NCI-H69 (cell line): Measurements from ENCODE around the gene MUS81.

Experiments
- DNase-seq: peaks from one replicate; lab custom pipeline; 2025; lab: John Stamatoyannopoulos, UW

Gene MUS81

DNA sequence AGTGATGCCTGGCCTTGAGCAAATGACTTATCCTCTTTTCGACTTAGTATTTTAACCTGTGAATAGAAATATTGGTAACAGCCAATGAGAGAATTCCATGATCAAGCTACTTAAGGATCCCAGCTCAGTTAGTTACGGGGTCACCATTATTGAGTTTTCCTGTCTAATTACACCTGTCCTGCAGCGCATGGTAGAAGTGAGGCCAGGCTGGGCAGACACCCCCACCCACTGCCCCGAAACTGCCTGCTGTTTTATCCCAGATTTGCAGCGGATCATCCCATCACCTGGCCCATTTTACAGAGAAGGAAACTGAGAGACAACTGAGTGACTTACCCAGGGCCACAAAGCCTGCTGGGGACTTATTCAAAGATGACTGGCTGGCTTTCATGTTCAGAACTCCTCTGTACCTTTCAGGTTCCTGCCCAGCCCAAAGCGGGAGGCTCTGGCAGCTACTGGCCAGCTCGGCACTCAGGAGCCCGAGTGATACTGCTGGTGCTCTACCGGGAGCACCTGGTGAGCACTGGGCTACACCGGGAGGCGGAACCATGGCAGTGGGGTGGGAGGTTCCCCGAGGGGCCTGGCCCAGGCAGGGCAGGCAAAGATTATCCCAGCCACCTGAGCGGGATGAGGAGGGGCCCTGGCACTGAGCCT is 1.4 kb downstream of the MUS81 start:
- no peak for DNase-seq

DNA sequence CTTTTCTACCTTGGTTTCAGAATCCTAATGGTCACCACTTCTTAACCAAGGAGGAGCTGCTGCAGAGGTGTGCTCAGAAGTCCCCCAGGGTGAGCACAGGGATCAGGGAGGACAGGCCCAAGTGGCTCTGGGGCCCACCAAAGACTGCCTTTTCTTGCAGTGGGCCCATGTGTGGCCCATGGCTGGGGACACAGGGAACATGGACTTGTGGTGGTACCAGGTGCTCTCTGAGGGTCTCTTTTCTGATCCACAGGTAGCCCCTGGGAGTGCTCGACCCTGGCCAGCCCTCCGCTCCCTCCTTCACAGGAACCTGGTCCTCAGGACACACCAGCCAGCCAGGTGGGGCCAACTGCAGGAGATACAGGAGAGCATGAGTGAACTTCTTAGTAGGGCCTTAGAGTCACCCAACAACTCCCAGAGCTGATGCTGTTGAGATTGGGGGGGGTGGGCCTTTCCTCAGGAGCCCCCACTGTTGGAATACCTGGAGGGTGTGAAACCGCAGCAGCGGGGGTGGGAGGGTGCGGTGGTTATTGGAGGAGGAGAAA is 2.0 kb downstream of the MUS81 start:
- DNase-seq = no peak

DNA sequence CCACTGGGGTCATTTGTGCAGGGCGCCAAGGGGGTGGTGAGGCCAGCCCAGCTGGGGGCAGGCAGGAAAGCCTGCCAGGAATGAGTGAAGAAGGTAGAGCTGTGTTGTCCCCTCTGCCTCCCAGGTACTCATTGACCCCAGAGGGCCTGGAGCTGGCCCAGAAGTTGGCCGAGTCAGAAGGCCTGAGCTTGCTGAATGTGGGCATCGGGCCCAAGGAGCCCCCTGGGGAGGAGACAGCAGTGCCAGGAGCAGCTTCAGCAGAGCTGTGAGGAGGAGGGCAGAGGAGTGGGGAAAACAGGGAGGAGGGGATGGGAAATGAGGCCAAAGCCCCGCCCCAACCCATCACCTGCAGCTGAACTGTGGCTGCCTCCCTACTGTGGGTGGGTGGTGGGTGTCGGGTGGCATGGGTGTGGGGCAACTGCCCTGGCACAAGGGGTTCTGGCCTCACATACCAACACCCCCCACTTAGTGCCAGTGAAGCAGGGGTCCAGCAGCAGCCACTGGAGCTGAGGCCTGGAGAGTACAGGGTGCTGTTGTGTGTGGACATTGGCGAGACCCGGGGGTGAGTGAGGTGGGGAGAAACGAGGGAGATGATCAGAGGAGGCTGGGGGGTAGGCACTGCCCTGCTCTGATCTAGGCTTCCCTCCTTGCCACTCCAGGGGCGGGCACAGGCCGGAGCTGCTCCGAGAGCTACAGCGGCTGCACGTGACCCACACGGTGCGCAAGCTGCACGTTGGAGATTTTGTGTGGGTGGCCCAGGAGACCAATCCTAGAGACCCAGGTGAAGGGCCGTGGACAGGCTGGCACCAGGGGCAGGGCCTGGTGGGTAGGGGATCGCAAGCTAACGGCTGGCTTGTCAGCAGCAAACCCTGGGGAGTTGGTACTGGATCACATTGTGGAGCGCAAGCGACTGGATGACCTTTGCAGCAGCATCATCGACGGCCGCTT is 3.0 kb downstream of the MUS81 start:
- no peak for DNase-seq

DNA sequence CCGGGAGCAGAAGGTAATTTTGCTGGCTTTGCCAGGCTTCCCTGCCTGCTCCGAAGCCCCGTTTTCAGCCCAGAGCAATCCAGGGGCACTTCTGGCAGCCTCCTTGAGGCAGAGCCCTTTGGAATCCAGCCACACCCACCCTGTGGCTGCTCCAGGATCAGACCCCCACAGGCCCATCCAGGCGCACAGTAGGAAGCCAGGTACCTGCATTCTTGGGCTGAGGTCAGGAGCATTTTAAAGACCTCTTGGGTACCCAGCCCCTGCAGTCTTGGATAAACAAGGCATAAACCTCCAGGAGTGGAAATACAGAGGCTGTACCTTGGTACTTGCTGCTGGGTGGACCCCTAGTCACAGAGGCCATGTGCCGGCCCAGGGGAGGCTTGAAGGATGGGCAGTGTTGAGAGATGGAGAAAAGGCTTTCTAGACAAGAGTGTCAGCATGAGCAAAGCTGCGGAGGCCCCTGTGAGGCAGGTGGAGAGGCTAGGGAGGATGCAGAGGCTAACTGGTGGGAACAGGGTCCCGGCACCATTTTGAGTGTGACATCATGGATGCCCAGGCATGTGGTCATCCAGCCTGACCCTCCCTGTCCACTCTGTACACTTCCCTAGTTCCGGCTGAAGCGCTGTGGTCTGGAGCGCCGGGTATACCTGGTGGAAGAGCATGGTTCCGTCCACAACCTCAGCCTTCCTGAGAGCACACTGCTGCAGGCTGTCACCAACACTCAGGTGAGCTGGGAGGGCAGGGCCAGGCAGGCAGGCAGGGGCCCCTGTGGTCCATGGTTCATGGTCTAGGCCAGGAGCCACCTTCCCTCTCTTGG is 3.9 kb downstream of the MUS81 start:
- no peak for DNase-seq

DNA sequence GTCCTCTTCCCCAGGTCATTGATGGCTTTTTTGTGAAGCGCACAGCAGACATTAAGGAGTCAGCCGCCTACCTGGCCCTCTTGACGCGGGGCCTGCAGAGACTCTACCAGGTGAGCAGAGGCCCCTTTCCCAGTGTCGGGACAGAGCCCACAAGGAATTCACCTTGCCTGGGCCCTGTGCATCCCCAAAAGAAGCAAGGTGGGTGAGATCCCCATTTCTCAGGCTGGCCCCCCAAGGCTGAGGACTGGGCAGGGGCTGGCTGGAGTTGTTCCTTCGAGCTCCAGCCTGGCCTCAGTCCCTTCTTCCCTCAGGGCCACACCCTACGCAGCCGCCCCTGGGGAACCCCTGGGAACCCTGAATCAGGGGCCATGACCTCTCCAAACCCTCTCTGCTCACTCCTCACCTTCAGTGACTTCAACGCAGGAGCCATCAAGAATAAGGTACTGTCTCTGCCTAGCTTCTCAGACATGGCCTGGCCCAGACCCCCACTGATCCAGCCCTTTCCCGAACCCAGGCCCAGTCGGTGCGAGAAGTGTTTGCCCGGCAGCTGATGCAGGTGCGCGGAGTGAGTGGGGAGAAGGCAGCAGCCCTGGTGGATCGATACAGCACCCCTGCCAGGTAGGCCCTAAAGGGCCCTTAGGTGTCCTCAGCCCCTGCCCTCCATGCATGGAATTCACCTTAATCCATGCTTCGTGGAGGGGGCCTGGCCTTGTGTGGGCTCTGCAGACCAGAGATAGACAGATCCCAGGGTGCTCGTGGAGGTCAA is 4.7 kb downstream of the MUS81 start:
- DNase-seq = no peak

DNA sequence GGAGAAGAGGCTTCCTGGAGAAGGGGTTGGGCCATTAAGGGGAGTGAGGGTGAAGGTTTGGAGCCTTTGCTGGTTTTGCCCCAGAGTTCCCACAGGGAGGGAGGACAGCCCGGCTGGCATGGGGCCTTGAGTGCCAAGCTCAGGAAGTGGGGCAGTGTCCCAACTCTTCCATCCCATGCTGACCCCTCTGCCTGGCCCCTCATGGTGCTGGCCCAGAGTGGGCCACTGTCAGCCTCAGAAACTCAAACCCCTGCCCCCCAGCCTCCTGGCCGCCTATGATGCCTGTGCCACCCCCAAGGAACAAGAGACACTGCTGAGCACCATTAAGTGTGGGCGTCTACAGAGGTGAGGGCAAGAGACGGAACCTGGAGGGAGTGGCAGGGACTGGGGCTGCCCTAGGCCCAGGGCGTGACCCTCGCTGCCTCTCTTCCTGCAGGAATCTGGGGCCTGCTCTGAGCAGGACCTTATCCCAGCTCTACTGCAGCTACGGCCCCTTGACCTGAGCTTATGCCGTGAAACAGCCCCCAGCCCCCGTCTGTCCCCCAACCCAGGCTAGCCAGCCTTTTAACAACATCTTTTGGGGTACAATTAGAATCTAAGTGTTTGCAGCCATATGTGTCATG is 5.4 kb downstream of the MUS81 start:
- no peak for DNase-seq

DNA sequence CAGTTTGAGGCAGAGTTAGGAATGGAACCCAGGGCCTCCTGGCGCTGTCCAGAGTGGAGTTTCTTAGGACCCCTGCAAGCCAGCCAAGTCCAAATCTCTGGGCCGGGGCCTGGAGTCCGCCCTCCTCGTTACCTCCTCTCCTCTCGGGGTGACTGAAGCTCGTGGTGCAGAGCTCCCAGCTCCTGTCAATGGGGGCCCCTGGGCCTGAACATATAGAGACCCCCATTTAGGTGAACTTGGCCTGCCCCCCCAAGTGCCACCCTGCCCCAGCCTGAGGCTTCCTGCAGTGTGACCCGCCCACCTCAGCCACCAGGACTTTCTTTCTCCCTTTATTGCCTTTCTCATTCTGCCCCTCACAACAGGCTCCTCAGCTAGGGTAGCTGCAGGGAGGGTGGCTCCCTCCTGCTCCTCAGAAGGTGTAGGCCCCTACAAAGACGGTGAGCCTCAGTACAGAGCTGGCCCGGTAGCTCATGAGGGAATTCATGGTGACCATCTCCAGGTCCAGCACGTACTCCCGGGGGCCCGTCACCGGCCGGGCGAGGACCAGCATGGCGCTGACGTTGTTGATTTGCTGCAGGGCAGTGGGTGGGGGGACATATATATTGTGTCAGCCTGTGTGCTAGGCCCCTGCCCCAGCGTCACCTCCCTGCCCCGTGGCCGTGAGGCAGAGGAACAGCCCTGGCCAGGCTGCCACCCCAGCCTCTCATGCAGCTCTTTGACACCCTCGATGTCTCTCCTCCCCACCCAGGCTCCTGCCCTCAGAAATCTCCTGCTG is 6.5 kb downstream of the MUS81 start:
- DNase-seq = no peak

DNA sequence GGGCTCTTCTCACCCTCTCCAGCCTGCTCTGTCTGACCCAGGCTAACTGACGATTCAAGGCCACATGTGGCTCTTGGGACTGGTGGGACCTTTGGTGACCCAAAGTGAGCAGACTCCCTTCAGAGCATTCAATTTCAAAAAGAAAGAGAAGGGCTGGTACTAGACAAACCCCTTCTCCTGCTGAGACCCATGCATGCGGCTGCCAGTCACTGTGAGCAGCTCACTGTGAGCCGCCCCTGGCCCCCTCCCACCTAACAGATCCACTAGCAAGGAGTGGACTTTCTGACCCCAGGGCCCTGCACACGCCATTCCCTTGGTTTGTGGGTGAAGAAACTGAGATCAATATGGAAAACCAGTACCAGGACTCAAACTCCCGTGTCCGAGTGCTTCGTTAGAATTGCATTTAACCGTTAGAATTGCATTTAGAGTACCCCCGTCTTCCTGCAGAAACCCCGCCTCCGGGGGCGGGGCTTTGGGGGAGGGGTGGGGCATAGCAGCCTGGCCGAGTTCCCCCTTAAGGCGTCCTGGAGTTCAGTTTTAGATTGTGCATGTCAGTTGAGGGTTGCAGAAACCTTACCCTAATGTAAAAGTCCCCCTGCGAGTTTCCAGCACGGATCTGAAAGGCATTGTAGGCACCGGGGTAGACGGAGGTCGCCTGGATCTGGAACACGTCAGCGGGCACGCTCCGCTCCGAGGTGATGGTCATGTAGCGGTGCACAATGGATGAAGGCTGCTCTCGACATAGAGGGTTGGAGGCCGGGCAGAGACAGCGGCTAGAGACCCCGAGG is 7.2 kb downstream of the MUS81 start:
- DNase-seq = peak; percentile 32

DNA sequence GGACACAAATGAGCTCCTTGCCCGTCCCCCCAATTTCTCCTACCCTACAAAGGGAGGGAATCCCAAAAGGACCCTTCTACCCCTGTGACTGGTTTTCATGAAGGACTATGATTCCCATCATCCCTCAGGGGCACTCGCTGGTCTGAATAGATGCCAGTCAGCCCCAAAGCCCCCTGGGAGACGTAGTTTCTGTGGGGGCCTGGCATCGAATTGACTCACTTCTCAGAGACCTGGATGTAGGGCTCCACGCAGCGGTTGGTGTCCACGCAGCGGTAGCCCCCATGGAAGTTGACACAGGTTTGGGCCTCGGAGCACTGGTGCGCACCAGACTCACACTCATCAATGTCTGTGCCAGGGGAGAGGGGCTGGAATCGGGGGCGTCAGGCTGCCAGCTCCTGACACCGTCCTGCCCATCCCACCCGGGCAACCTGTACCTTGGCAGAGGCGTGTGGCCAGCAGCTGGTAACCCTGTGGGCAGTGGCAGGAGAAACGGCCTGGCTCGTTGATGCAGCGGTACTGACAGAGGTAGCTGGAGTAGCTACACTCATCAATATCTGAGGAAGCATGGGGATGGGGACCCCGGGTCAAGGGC is 7.9 kb downstream of the MUS81 start:
- peak; percentile 72 for DNase-seq

DNA sequence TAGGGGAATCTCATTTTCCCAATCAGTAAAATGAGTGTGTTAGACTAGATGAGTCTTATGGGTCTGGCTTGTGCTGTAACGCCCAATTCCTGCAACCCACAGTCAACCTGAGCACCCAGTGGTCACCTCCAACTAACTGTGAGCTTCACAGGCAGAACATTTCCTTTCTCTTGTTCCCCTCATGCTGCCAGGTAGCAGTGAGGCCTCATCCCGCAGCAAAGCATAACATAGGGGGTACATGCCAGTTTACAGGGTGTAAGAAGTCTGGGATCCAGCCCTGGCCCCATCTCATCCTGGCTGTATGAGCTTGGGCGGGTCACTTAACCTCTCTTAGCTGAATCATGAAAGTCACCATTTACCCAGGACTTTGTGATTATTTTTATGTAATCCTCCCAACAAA is 8.7 kb downstream of the MUS81 start:
- no peak for DNase-seq

DNA sequence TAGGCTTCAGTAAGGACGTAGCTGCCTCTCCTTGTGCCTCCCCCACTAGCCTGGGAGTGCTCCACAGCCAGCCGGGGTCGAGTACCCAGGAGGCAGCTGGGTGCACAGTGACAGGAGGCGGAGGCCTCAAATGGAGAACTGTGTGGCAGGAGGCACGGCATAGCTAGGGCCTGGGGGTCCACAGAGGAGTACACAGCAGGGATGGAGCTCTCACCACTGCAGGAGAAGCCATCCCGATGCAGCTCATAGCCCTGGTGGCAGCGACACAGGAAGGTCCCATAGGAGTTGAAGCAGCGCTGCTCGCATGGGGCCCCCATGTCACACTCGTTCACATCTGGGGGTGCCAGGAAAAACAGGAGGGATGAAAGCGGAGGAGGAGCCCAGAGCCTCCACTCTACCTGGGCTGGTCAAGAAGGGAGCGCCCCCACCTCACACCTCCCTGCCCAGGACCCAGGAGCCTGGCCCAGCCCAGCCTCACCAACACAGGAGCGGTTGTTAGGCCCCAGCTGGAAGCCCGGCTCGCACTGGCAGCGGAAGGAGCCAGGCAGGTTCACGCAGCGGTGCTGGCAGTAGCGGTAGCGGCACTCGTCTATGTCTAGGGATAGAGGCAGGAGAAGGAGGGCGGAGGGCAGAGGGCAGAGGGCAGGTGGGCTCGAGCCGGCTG is 9.5 kb downstream of the MUS81 start:
- DNase-seq = no peak

DNA sequence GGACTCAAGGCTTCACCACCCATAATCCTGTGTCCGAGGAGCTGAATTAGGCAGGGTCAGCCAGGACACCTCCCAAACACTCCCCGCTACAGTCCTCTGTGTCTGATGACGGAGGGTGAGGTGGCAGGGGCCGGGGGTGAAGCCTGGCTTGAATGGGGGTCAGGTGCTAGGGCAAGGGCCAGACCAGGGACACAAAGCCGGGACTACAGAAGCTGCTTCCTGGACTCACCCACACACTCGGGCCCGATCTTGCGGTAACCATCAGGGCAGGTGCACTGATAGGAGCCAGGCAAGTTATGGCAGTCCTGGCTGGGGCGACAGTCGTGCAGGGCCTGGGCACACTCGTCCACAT is 10.1 kb downstream of the MUS81 start:
- no peak for DNase-seq

DNA sequence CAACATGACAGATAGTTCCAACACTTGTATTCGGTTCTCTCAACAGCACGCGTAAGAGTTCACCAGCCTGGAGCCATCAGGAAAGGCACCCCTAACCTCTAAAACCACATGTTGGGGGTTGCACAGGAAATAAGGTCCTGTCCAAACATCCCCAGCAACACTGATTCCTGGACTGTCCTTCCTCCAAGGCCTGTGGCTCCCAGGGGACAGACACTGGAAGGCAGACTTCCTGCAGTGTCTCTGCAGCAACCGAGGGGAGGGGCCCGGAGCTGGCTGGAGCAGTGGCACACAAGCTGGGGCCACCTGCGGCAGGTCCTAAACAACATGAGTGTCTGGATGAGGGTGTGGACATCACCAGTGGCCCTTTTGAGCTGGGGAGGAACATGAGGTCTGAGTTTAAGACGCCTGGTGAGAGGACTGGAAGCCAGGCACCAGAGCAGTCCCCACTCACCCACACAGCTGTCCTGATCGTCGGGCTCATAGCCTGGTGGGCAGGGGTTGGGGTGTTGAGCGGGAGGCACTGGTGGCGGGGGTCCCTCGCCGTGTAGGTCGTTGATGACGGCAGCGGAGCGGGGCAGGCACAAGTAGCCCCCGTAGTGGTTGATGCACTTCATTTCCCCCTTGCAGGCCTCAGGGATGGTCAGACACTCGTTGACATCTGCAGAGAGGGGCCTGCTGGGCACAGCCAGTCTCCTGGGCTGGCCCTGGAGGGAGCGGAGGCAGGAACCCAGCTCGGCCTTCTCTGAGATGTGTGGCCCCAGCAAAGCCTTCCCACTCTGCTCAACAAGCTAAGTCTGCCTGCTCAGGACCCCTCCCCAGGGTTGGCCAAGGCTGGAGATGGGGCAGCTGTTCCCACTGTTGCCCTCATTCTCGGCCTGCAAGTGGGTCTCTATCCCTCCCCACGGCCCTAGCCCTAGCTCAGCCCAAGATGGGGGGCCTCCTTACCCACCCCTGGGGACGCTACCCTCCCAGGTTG is 10.8 kb downstream of the MUS81 start:
- peak; percentile 86 for DNase-seq

DNA sequence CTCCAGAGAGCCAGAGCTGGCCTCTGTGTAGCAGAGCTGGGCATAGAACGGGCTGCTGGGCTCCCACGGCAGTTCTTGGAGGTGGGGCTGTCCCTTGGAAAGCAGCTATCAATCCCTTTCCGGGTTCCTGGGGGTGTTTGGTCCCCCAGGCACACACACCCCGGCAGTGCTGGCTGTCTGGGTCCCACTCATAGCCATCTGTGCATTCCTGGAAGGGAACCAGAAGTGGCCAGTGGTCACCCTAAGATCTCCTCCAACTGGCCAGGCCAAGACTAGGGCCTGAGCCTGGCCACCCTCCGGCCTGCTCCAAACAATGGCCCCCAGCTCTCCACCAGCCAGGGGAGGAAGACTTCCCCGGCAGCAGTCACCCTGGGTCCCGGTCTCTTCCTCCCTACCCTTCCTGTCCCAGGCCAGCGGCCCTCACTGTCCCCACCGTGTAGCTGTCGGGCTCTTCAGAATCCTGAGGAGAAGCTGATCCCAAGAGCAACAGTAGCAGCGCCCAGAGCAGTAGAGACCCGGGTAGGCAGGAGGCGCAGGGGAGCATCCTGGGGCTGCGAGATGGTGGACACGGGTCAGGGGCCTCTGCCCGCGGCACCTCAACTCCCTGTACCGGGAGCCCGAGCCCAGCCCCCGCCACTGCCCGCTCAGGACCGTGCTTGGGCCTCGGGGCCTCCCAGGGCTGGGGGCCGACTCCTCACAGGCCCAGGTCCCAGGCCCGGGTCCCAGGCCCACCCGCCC is 11.7 kb downstream of the MUS81 start:
- no peak for DNase-seq

DNA sequence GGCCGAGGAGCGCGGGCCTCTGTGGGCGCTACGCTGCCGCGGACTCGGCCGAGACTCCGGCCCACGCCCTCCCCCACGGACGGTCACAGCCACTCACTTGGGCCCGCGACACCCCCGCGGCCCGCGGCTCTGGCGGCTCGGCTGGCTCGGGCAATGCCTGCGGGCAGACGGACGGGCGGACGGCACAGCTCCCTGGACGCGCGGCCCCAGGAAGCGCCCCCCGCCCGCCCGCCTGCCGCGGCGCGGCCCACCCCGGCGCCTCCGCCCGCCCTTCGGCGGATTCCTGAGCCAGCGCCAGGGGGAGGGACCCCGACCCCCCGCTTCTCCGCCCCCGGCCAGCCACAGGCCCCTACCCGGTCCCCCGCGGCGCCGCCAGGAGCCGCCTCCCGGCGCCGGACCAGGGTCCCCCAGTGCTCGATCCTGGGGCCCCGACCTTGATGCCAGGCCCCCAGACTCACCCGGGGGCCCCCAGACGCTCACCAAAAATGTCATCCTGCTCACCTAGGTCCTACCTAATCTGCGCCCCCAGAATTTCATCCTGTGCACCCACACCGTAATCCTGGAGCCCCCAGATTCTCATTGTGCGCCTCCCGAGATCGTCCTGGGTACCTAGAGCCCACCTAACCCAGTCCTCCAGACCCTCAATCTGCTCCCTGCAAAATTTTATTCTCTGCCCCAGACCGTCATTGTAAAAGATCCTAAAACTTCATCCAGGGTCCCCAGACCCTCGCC is 12.5 kb downstream of the MUS81 start, which contains the start of gene EFEMP2:
EFEMP2 (minus strand) TSS at position 215 of the 732 bp plus-strand sequence. CDS start 446 bp downstream, outside the sequence.
- peak; percentile 51 for DNase-seq
